ENCODE measurements around the gene TSGA10IP. TPM values are rescaled to one million over a fixed set of nuclear protein-coding genes. Genes with fewer than 3 reads are reported as not detected.

Gene TSGA10IP
- polyA plus RNA-seq, 1 donor (not counting 4 experiments of a cell fraction or from before 2014, with no cell fraction given) = not detected

DNA sequence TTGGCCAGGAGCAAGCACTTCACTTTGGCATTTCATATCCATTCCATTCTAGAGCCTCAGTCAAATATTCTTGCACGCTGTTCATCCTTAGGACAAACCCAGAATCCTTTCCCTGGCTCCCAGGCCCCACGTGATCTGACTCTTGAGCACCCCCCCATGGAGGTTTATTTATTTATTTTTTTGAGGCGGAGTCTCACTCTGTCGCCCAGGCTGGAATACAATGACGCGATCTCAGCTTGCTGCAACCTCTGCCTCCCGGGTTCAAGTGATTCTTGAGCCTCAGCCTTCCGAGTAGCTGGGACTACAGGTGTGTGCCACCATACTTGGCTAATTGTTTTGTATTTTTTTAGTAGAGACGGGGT is 12.7 kb upstream of the TSGA10IP start:
- DNase-seq (ENCODE audit: low read depth, low spot score) = no peak
- Histone ChIP-seq H3K27ac (ENCODE audit: control insufficient read depth, insufficient read depth, low read length) (no peak overlapping the region), H3K9me1 (ENCODE audit: control insufficient read depth, extremely low read depth, insufficient read depth, low read length) (no peaks in the 10 kb centered on the region), H3K9me3 (ENCODE audit: control insufficient read depth, low read depth, low read length) (no peaks in the 10 kb centered on the region), H3K4me2 (ENCODE audit: control insufficient read depth, extremely low read depth, insufficient read depth, low read depth, low read length) (no peak overlapping the region), H3K27me3 (ENCODE audit: control insufficient read depth, extremely low read depth, insufficient read depth, low read length) (no peaks in the 10 kb centered on the region), H3K36me3 (ENCODE audit: control insufficient read depth in 2 of 2, extremely low read depth in 1 of 2, insufficient read depth in 2 of 2, low read length in 2 of 2) (no peaks in the 10 kb centered on the region), H3K9ac (ENCODE audit: control insufficient read depth, extremely low read depth, insufficient read depth, low read length) (no peak overlapping the region), H3K4me3 (ENCODE audit: control insufficient read depth in 2 of 3, extremely low read depth in 1 of 3, insufficient read depth in 2 of 3, low read depth in 1 of 3, low read length in 3 of 3) (no peak overlapping the region), H3K79me2 (ENCODE audit: control insufficient read depth, insufficient read depth, low read length) (no peaks in the 10 kb centered on the region), H2AFZ (ENCODE audit: control insufficient read depth, low read length) (no peak overlapping the region), H3K4me1 (ENCODE audit: control insufficient read depth, extremely low read depth, insufficient read depth, low read length) (no peaks in the 10 kb centered on the region), H4K20me1 (ENCODE audit: control insufficient read depth, extremely low read depth, insufficient read depth, low read length) (no peaks in the 10 kb centered on the region)
- no peak for TF ChIP-seq EZH2 (IDR thresholded peaks at IDR 0.05; ENCODE audit: low read length)
- TF ChIP-seq, protein P1, sequence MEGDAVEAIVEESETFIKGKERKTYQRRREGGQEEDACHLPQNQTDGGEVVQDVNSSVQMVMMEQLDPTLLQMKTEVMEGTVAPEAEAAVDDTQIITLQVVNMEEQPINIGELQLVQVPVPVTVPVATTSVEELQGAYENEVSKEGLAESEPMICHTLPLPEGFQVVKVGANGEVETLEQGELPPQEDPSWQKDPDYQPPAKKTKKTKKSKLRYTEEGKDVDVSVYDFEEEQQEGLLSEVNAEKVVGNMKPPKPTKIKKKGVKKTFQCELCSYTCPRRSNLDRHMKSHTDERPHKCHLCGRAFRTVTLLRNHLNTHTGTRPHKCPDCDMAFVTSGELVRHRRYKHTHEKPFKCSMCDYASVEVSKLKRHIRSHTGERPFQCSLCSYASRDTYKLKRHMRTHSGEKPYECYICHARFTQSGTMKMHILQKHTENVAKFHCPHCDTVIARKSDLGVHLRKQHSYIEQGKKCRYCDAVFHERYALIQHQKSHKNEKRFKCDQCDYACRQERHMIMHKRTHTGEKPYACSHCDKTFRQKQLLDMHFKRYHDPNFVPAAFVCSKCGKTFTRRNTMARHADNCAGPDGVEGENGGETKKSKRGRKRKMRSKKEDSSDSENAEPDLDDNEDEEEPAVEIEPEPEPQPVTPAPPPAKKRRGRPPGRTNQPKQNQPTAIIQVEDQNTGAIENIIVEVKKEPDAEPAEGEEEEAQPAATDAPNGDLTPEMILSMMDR (optimal IDR thresholded peaks at IDR 0.05 in 1 of 3, IDR thresholded peaks at IDR 0.05 in 1 of 3, conservative IDR thresholded peaks at IDR 0.05 in 1 of 3; ENCODE audit: extremely low read depth in 1 of 3, insufficient read depth in 2 of 3, low read length in 3 of 3) = no peak
- FAIRE-seq = no peak
- dilution Hi-C loops (cut with MboI; ENCODE audit: extremely low pct_ligation_motif_present, low sequenced_read_pairs) = no loop called here

DNA sequence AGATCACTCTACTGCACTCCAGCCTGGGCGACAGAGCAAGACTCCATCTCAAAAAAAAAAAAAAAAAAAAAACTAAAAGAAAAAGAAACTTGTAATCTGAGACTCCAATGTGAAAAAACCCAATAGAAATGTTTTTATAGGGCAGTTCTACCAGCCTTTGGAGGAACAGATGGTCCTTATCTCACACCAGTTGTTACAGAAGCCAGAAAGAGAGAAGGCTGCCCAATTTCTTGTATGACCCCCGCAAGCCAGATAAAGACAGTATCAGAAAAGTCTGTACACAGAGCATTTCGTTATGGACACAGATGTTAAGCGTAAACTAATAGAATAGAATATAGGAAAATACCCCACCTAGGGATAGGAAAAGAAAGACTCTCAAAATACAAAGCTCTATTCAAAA is 11.3 kb upstream of the TSGA10IP start:
- dilution Hi-C loops (cut with MboI; ENCODE audit: extremely low pct_ligation_motif_present, low sequenced_read_pairs) = no loop called here
- no peak overlapping the region for H2AFZ ChIP-seq (ENCODE audit: control insufficient read depth, low read length)
- H3K27ac ChIP-seq (ENCODE audit: control insufficient read depth, insufficient read depth, low read length) = no peak overlapping the region
- no peak overlapping the region for H3K4me3 ChIP-seq (ENCODE audit: control insufficient read depth in 2 of 3, extremely low read depth in 1 of 3, insufficient read depth in 2 of 3, low read depth in 1 of 3, low read length in 3 of 3)
- TF ChIP-seq, protein P1 (optimal IDR thresholded peaks at IDR 0.05 in 1 of 3, IDR thresholded peaks at IDR 0.05 in 1 of 3, conservative IDR thresholded peaks at IDR 0.05 in 1 of 3; ENCODE audit: extremely low read depth in 1 of 3, insufficient read depth in 2 of 3, low read length in 3 of 3) = no peak
- no peaks in the 10 kb centered on the region for H3K9me1 ChIP-seq (ENCODE audit: control insufficient read depth, extremely low read depth, insufficient read depth, low read length)
- H3K4me2 ChIP-seq (ENCODE audit: control insufficient read depth, extremely low read depth, insufficient read depth, low read depth, low read length) = no peak overlapping the region
- H3K36me3 ChIP-seq (ENCODE audit: control insufficient read depth in 2 of 2, extremely low read depth in 1 of 2, insufficient read depth in 2 of 2, low read length in 2 of 2) = no peaks in the 10 kb centered on the region
- no peaks in the 10 kb centered on the region for H3K79me2 ChIP-seq (ENCODE audit: control insufficient read depth, insufficient read depth, low read length)
- no peaks in the 10 kb centered on the region for H4K20me1 ChIP-seq (ENCODE audit: control insufficient read depth, extremely low read depth, insufficient read depth, low read length)
- FAIRE-seq (no peak), DNase-seq (ENCODE audit: low read depth, low spot score) (no peak)
- H3K9me3 ChIP-seq (ENCODE audit: control insufficient read depth, low read depth, low read length) = no peaks in the 10 kb centered on the region
- no peaks in the 10 kb centered on the region for H3K4me1 ChIP-seq (ENCODE audit: control insufficient read depth, extremely low read depth, insufficient read depth, low read length)
- no peak overlapping the region for H3K9ac ChIP-seq (ENCODE audit: control insufficient read depth, extremely low read depth, insufficient read depth, low read length)
- no peaks in the 10 kb centered on the region for H3K27me3 ChIP-seq (ENCODE audit: control insufficient read depth, extremely low read depth, insufficient read depth, low read length)

All from keratinocyte (primary cell).